ENCODE data around the gene RUNX1.

RUNX1 gene

DNA sequence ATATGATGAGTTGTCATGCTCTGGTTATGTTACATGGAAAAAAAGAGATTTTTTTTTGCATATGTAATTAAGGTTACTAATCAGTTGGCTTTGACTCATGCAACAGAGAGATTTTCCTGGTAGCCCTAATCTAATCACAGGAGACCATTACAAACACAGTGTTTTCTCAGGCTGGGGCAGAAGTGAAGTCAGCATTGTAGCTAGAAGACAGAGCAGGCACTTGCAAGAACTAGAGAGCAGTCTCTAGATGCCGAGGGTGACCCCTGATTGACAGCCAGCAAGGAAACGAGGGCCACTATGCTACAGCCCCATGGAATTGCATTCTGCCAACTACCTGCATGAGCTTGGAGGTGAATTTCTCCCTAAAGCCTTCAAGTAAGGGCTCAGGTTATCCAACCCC lies 151.3 kb downstream of the RUNX1 start:
- H2AFZ ChIP-seq (ENCODE audit: low read depth, low read length): no peak overlapping the region
- no peaks in the 10 kb centered on the region for H3K4me1 ChIP-seq (ENCODE audit: insufficient read depth, low read length)
- no peaks in the 10 kb centered on the region for H3K36me3 ChIP-seq (ENCODE audit: insufficient read depth, low read length)
- peaks cover 12% of the 10 kb centered on the region for H3K27me3 ChIP-seq (ENCODE audit: insufficient read depth, low read length)
- no peaks in the 10 kb centered on the region for H3K9me3 ChIP-seq (ENCODE audit: low read length)
- no peak overlapping the region for H3K4me3 ChIP-seq (ENCODE audit: low read length)

DNA sequence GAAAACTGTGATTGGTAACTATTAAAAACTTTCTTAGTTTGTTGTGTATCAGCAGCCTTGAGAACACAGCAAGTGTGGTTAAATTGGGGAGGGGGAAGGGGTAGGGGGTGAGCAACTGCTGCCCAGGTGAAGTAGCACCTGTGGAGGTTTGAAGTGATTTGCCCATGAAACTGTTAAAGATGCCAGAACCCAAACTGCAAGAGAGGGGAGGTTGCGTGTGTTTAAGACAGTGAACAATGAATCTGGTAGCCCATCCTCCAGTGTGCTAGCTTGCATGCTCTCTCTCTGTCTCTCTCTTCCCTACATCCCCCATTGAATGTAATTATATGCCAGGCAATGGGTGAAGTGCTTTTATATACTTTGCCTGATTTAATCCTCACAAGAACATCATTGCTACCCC lies 154.7 kb downstream of the RUNX1 start:
- H2AFZ ChIP-seq (ENCODE audit: low read depth, low read length): no peak overlapping the region
- H3K9me3 ChIP-seq (ENCODE audit: low read length): no peaks in the 10 kb centered on the region
- H3K36me3 ChIP-seq (ENCODE audit: insufficient read depth, low read length): no peaks in the 10 kb centered on the region
- peaks cover 44% of the 10 kb centered on the region for H3K27me3 ChIP-seq (ENCODE audit: insufficient read depth, low read length)
- H3K4me3 ChIP-seq (ENCODE audit: low read length): no peak overlapping the region
- no peaks in the 10 kb centered on the region for H3K4me1 ChIP-seq (ENCODE audit: insufficient read depth, low read length)

DNA sequence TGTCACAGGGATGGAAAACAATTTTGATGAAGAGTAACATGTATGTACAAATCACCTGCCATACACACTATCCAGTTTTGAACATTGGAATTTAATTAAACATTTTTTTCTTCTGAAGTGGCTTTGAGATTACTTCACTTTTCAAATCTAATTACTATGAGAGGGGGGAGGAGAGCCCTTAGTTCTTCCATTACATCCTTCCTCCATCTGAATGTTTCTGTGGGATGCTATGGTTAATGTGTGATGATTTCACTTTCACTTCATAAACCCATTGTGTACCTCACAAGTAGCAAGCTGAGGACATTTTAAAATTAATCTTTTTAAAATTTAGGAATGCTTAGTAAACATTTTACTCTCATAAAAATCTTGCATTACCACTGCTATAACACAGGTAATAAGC lies 156.9 kb downstream of the RUNX1 start:
- Histone ChIP-seq H3K27me3 (ENCODE audit: insufficient read depth, low read length) (peaks cover 60% of the 10 kb centered on the region), H2AFZ (ENCODE audit: low read depth, low read length) (no peak overlapping the region), H3K4me1 (ENCODE audit: insufficient read depth, low read length) (peaks cover 8% of the 10 kb centered on the region), H3K4me3 (ENCODE audit: low read length) (no peak overlapping the region), H3K36me3 (ENCODE audit: insufficient read depth, low read length) (no peaks in the 10 kb centered on the region), H3K9me3 (ENCODE audit: low read length) (no peaks in the 10 kb centered on the region)

DNA sequence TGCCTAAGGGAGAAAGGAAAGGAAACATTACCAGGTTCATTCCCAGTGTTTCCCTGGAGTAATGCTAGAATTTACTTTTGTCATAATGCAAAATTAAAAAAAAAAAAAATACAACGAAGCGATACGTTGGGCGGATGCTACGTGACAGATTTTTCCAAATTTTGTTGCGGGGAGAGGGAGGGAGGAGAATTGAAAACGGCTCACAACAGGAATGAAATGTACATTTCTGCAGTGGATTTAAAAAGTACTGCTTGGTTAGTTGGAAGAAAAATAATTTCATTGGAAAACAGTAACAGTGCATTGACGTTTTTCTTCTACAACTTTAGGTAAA lies 157.5 kb downstream of the RUNX1 start:
- no peak overlapping the region for H3K4me3 ChIP-seq (ENCODE audit: low read length)
- peaks cover 8% of the 10 kb centered on the region for H3K4me1 ChIP-seq (ENCODE audit: insufficient read depth, low read length)
- no peaks in the 10 kb centered on the region for H3K36me3 ChIP-seq (ENCODE audit: insufficient read depth, low read length)
- no peak overlapping the region for H2AFZ ChIP-seq (ENCODE audit: low read depth, low read length)
- H3K27me3 ChIP-seq (ENCODE audit: insufficient read depth, low read length): peaks cover 66% of the 10 kb centered on the region
- H3K9me3 ChIP-seq (ENCODE audit: low read length): no peaks in the 10 kb centered on the region

DNA sequence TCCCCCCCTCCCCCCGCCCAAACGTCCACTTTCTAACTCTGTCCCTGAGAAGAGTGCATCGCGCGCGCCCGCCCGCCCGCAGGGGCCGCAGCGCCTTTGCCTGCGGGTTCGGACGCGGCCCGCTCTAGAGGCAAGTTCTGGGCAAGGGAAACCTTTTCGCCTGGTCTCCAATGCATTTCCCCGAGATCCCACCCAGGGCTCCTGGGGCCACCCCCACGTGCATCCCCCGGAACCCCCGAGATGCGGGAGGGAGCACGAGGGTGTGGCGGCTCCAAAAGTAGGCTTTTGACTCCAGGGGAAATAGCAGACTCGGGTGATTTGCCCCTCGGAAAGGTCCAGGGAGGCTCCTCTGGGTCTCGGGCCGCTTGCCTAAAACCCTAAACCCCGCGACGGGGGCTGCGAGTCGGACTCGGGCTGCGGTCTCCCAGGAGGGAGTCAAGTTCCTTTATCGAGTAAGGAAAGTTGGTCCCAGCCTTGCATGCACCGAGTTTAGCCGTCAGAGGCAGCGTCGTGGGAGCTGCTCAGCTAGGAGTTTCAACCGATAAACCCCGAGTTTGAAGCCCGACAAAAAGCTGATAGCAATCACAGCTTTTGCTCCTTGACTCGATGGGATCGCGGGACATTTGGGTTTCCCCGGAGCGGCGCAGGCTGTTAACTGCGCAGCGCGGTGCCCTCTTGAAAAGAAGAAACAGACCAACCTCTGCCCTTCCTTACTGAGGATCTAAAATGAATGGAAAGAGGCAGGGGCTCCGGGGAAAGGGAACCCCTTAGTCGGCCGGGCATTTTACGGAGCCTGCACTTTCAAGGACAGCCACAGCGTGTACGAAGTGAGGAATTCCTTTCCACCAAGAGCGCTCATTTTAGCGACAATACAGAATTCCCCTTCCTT lies 158.1 kb downstream of the RUNX1 start:
- no peak overlapping the region for H3K4me3 ChIP-seq (ENCODE audit: low read length)
- no peaks in the 10 kb centered on the region for H3K9me3 ChIP-seq (ENCODE audit: low read length)
- peaks cover 8% of the 10 kb centered on the region for H3K4me1 ChIP-seq (ENCODE audit: insufficient read depth, low read length)
- H3K27me3 ChIP-seq (ENCODE audit: insufficient read depth, low read length): peaks cover 72% of the 10 kb centered on the region
- H3K36me3 ChIP-seq (ENCODE audit: insufficient read depth, low read length): no peaks in the 10 kb centered on the region
- H2AFZ ChIP-seq (ENCODE audit: low read depth, low read length): no peak overlapping the region

DNA sequence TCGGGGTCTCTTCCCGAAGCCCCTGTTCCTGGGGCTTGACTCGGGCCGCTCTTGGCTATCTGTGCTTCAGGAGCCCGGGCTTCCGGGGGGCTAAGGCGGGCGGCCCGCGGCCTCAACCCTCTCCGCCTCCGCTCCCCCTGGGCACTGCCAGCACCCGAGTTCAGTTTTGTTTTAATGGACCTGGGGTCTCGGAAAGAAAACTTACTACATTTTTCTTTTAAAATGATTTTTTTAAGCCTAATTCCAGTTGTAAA lies 158.7 kb downstream of the RUNX1 start:
- no peaks in the 10 kb centered on the region for H3K36me3 ChIP-seq (ENCODE audit: insufficient read depth, low read length)
- no peak overlapping the region for H3K4me3 ChIP-seq (ENCODE audit: low read length)
- peaks cover 8% of the 10 kb centered on the region for H3K4me1 ChIP-seq (ENCODE audit: insufficient read depth, low read length)
- H3K27me3 ChIP-seq (ENCODE audit: insufficient read depth, low read length): peaks cover 78% of the 10 kb centered on the region
- H3K9me3 ChIP-seq (ENCODE audit: low read length): no peaks in the 10 kb centered on the region
- H2AFZ ChIP-seq (ENCODE audit: low read depth, low read length): no peak overlapping the region

DNA sequence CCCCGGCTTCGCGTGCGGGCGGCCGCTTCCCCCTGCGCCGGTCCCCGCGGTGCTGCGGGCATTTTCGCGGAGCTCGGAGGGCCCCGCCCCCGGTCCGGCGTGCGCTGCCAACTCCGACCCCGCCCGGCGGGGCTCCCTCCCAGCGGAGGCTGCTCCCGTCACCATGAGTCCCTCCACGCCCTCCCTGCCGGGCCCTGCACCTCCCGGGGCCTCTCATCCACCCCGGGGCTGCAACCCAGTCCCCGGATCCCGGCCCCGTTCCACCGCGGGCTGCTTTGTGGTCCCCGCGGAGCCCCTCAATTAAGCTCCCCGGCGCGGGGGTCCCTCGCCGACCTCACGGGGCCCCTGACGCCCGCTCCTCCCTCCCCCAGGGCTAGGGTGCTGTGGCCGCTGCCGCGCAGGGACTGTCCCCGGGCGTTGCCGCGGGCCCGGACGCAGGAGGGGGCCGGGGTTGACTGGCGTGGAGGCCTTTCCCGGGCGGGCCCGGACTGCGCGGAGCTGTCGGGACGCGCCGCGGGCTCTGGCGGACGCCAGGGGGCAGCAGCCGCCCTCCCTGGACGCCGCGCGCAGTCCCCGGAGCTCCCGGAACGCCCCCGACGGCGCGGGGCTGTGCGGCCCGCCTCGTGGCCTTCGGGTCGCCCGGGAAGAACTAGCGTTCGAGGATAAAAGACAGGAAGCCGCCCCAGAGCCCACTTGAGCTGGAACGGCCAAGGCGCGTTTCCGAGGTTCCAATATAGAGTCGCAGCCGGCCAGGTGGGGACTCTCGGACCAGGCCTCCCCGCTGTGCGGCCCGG lies 159.2 kb downstream of the RUNX1 start:
- peaks cover 83% of the 10 kb centered on the region for H3K27me3 ChIP-seq (ENCODE audit: insufficient read depth, low read length)

DNA sequence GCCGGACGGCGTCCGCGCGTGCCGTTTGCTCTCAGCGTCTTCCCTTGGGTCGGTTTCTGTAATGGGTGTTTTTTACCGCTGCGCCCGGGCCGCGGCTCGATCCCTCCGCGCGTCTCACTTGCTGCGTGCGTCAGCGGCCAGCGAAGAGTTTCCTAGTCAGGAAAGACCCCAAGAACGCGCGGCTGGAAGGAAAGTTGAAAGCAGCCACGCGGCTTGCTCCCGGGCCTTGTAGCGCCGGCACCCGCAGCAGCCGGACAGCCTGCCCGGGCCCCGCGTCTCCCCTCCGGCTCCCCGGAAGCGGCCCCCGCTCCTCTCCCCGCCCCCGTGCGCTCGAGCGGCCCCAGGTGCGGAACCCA lies 159.8 kb downstream of the RUNX1 start:
- peak overlapping the region; percentile 89 for H2AFZ ChIP-seq (ENCODE audit: low read depth, low read length)
- H3K9me3 ChIP-seq (ENCODE audit: low read length): no peaks in the 10 kb centered on the region
- no peaks in the 10 kb centered on the region for H3K36me3 ChIP-seq (ENCODE audit: insufficient read depth, low read length)
- H3K27me3 ChIP-seq (ENCODE audit: insufficient read depth, low read length): peaks cover 88% of the 10 kb centered on the region
- peaks cover 8% of the 10 kb centered on the region for H3K4me1 ChIP-seq (ENCODE audit: insufficient read depth, low read length)
- peak overlapping the region; percentile 49 for H3K4me3 ChIP-seq (ENCODE audit: low read length)

More for the DNA sequence above, 159.2 kb downstream of the RUNX1 start:
- Histone ChIP-seq H3K9me3 (ENCODE audit: low read length) (no peaks in the 10 kb centered on the region), H3K4me3 (ENCODE audit: low read length) (no peak overlapping the region), H3K4me1 (ENCODE audit: insufficient read depth, low read length) (peaks cover 8% of the 10 kb centered on the region), H2AFZ (ENCODE audit: low read depth, low read length) (peak overlapping the region; percentile 89), H3K36me3 (ENCODE audit: insufficient read depth, low read length) (no peaks in the 10 kb centered on the region)

DNA sequence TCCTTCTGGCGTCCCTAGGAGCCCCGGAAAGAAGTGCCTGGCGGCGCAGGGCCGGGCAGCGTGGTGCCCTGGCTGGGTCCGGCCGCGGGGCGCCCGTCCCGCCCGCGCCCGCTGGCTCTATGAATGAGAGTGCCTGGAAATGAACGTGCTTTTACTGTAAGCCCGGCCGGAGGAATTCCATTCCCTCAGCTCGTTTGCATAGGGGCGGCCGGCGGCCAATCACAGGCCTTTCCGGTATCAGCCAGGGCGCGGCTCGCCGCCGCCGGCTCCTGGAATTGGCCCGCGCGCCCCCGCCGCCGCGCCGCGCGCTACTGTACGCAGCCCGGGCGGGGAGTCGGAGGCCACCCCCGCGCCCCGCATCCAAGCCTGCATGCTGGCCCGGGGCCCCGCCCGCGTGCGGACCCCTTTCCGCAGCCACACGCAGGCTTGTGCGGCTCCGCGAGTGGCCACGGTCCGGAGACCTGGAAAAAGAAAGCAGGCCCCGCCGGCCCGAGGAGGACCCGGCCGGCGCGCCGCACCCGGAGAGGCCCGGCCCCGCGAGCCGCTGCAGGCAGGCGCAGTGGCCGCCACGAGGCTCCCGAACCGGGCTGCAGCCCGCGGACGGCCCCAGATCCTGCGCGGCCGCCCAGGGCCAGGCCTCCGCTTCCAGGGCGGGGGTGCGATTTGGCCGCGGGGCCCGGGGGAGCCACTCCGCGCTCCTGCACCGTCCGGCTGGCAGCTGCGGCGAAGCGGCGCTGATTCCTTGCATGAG lies 160.4 kb downstream of the RUNX1 start:
- Histone ChIP-seq H3K9me3 (ENCODE audit: low read length) (no peaks in the 10 kb centered on the region), H3K4me1 (ENCODE audit: insufficient read depth, low read length) (peaks cover 8% of the 10 kb centered on the region), H3K36me3 (ENCODE audit: insufficient read depth, low read length) (no peaks in the 10 kb centered on the region), H3K27me3 (ENCODE audit: insufficient read depth, low read length) (peaks cover 84% of the 10 kb centered on the region), H2AFZ (ENCODE audit: low read depth, low read length) (peak overlapping the region; percentile 89), H3K4me3 (ENCODE audit: low read length) (peak overlapping the region; percentile 49)

DNA sequence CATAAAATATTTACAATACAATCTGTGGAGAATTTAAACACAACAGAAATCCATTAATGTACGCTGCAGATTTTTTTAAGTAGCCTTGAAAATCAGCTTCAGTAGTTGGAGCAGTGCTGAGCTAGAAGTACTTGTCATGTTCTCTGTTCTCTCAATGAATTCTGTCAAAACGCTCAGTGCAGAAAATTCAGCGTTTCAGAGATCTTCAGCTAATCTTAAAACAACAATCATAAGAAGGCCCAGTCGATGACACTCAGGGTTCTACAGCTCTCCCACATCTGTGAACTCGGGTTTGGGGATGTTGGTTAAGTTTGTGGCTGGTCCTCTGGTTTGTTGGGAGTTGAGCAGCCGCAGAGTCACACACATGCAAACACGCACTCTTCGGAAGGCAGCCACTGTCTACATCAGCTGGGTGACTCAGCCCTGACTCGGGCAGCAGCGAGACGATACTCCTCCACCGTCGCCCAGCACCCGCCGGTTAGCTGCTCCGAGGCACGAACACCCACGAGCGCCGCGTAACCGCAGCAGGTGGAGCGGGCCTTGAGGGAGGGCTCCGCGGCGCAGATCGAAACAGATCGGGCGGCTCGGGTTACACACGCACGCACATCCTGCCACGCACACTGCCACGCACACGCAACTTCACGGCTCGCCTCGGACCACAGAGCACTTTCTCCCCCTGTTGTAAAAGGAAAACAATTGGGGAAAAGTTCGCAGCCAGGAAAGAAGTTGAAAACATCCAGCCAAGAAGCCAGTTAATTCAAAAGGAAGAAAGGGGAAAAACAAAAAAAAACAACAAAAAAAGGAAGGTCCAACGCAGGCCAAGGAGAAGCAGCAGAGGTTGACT lies 161.2 kb downstream of the RUNX1 start:
- peaks cover 8% of the 10 kb centered on the region for H3K4me1 ChIP-seq (ENCODE audit: insufficient read depth, low read length)
- H3K36me3 ChIP-seq (ENCODE audit: insufficient read depth, low read length): no peaks in the 10 kb centered on the region
- H3K4me3 ChIP-seq (ENCODE audit: low read length): peak overlapping the region; percentile 49
- H2AFZ ChIP-seq (ENCODE audit: low read depth, low read length): peak overlapping the region; percentile 89
- peaks cover 81% of the 10 kb centered on the region for H3K27me3 ChIP-seq (ENCODE audit: insufficient read depth, low read length)
- H3K9me3 ChIP-seq (ENCODE audit: low read length): no peaks in the 10 kb centered on the region

DNA sequence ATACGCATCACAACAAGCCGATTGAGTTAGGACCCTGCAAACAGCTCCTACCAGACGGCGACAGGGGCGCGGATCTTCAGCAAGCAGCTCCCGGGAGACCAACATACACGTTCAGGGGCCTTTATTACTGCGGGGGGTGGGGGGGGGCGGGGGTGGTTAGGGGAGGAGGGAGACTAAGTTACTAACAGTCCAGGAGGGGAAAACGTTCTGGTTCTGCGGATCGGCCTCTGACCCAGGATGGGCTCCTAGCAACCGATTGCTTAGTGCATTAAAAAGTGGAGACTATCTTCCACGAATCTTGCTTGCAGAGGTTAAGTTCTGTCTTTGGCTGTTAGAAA lies 162.0 kb downstream of the RUNX1 start:
- Histone ChIP-seq H3K4me1 (ENCODE audit: insufficient read depth, low read length) (peaks cover 8% of the 10 kb centered on the region), H3K4me3 (ENCODE audit: low read length) (no peak overlapping the region), H3K9me3 (ENCODE audit: low read length) (no peaks in the 10 kb centered on the region), H2AFZ (ENCODE audit: low read depth, low read length) (no peak overlapping the region), H3K36me3 (ENCODE audit: insufficient read depth, low read length) (no peaks in the 10 kb centered on the region), H3K27me3 (ENCODE audit: insufficient read depth, low read length) (peaks cover 79% of the 10 kb centered on the region)

DNA sequence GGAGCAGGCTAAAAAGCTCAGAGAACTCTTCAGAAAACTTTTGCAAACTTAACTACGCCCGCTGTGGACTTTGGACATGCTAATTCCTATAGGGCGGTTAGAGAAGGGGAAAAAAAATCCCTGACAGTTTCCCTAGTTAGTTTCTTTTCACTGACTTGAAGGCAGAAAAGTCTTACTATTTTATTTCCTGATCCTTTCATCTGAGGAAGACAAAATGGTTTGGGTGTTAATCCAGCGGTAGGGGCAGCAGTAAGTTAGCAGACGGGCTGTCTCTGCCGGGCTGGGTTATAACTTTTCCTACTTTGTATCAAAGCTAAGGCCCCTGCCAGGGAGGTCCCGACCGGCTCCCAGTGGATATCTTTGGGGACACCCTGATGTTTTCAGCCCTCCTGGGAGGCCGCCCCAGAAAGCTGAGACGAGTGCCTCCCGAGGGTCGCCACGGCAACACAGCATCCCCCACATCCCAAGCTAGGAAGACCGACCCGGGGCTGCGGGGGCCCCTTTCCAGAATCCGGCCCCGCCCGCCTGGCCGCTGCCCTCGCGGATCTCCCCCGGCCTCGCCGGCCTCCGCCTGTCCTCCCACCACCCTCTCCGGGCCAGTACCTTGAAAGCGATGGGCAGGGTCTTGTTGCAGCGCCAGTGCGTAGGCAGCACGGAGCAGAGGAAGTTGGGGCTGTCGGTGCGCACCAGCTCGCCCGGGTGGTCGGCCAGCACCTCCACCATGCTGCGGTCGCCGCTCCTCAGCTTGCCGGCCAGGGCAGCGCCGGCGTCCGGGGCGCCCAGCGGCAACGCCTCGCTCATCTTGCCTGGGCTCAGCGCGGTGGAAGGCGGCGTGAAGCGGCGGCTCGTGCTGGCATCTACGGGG lies 162.6 kb downstream of the RUNX1 start:
- Histone ChIP-seq H3K36me3 (ENCODE audit: insufficient read depth, low read length) (no peaks in the 10 kb centered on the region), H3K27me3 (ENCODE audit: insufficient read depth, low read length) (peaks cover 78% of the 10 kb centered on the region)

More for the DNA sequence above, 162.6 kb downstream of the RUNX1 start:
- no peak overlapping the region for H2AFZ ChIP-seq (ENCODE audit: low read depth, low read length)
- H3K9me3 ChIP-seq (ENCODE audit: low read length): no peaks in the 10 kb centered on the region
- peaks cover 8% of the 10 kb centered on the region for H3K4me1 ChIP-seq (ENCODE audit: insufficient read depth, low read length)
- no peak overlapping the region for H3K4me3 ChIP-seq (ENCODE audit: low read length)

Data from neuron (in vitro differentiated cells).